GM18502 (cell line): Measurements from ENCODE around the gene STOX2.

Source experiments
- ATAC-seq: cut with Tn5 transposase; IDR thresholded peaks from one replicate; pipeline ENCODE4 v1.9.1; 2021; ENCODE audit warnings: mild to moderate bottlenecking; ENCODE audit not compliant: unreplicated experiment, poor library complexity

The STOX2 gene

GRCh38 chr4:183977707-183978106 is 72.6 kb downstream of the STOX2 start:
- no peak for ATAC-seq

DNA sequence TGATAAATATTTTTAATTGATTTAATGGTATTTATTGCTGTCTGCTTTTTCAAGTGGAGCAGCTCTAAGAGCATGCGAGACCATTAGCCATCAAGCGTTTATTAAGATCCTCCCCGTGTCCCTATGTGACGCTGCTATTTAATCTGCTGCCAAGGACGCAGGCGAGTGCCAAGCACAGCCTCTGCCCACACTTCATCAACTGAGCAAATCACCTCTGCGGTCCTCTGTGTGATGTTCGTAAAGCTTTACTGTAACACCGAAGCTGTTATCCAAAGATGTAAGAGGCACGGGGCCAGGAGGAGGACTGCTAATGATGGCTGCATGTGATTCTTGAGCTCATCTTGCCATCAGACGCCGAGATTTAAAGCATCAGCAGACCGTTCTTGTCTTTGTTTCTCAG is 79.5 kb downstream of the STOX2 start:
- no peak for ATAC-seq

DNA sequence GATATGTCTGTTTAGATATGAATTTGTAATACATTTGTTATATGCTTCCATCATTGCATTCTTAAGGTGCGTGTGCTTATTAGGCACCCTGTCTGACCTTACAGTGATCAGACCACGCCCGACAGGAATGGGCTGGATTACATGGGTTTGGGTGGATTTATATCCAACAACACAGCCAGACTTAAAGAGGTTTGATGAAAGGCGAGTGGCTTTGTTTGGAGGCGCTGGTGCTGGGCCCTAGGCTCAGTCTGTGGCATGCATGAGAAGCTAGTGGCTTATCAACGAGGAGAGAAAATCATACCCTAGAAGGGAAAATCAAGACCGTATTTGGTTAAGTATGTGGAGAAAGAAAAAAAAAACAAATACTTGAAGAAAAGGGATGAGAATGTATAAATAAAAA is 80.7 kb downstream of the STOX2 start:
- no peak for ATAC-seq

DNA sequence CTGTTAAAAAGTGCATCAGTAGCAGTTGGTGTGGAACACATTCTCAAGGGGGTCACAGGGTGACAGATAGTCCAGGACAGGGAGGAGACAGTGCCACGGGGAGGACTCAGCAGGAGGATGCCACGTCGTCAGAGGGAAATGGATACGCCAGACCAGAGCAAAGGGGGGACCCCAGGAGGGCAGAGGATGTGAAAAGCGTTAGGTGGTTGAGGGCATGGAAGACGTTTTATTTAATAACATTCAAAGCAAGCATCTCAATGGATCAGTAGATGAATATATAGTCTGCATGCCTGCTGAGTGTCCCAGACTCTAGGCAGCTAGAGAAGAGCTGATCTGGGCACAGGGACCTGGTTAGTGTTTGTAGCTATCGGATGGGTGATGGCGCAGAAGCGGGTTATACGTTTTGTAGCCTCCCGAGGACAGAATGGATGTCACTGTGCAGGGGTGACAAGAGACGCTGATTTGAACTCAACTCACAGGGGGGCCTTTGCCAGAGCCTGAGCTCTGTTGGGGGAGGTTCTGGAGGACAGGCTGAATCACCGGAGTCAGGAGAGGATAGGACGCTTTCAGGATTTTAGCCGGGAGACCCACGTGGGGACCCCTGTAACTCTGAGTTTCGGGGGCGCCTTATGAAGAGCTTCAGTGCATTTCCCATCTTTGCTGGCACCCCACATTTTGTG is 81.3 kb downstream of the STOX2 start:
- no peak for ATAC-seq

GRCh38 chr4:183986971-183987946 is 82.2 kb downstream of the STOX2 start:
- no peak for ATAC-seq

DNA sequence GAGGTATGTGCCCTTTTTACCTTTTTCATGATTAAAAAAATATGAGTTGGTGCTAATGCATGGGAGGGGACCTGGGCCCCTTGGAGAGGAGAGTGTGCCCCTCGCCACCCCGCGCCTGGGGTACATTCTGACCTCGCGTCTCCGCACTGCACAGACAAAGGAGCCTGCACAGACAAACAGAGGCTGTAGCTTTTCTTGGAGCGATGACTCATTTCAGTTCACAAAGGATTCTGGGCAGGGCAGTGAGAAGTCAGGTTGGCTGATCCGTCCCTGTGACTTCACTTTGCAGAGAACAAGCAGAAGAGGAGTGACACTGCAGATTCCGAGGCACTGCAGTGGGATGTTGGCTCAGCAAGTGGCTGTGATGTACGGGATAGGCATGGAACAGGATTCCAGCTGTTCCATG is 82.9 kb downstream of the STOX2 start:
- no peak for ATAC-seq

DNA sequence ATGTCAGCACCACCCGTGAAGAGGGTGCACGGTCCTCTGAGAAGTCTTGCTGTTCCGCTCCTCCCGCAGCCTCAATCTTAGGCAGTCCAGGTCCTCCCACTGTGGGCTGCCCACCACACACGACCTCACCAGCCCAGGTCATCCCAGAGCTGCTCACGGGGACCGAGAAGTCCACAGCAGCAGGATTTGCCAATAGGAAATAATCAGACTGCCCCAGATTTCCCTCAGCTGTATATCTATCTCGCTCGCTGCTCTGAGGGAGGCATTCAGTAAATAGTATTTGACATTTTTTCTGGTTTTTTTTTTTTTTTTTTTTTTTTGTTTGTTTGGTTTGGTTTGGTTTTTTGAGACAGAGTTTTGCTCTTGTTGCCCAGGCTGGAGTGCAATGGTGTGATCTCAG is 83.8 kb downstream of the STOX2 start:
- no peak for ATAC-seq

GRCh38 chr4:183989461-183989860 is 84.4 kb downstream of the STOX2 start:
- no peak for ATAC-seq

DNA sequence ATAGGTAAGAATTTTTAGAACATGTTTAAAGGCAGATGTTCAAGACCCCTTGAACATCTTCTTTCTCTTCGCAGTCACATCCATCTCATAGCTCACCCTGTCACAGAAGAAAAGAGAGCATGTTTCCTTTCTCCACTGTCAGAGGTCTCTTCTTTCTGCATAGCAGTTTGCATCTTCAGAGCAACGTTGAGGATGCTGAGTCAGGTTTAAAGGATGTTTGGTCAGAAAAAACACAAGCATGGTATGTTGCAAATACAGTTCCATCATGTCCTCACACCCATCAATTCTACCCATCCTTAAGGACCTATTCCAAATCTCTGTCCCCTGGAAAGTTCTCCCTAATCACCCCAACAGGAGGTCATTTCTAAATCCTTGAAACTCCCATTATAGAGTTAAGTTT is 84.8 kb downstream of the STOX2 start:
- ATAC-seq, result no peak

GRCh38 chr4:183993676-183994075 is 88.6 kb downstream of the STOX2 start:
- no peak for ATAC-seq

DNA sequence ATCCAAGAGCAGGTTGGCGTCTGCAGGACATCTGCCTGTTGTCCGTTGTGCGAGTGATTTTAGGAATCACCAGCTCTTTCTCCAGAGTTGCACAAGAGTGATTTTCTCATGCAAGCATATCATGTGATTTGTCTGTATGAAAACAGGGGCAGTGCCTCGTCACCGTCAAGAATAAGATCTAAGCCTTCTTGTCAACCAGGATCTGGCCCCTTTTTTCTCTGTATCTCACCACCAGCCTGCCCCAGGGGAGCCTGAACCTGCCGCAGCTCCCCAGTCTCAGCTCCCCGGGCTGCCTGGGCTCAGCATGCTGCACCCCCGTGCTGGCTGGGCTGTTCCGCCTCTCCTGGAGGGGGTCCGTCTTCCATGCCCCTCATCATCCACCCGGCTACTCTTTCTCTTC is 90.5 kb downstream of the STOX2 start:
- ATAC-seq, result no peak

DNA sequence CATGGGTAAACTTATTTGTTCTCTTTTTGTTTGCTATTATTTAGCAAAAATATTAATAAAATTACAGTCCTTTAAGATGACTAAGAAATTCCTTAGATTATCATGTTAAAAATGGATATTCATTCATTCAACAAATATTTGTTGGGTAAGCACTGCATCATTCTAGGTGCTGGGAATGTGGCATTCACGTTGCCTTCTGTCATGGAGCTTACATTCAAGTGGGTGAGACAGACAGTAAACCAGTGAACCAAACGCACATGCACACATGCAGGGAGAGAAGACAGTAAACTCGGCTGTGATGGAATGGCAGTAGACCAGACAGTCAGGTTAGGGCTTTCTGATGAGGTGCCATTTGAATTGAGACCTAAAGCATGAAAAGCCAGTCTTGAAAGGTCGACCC is 91.8 kb downstream of the STOX2 start:
- ATAC-seq, result no peak

- ATAC-seq, result no peak
These were observed 94.3 kb downstream of the STOX2 start for GRCh38 chr4:183999435-183999834.

- ATAC-seq, result no peak
These were observed 95.6 kb downstream of the STOX2 start for GRCh38 chr4:184000457-184001396.

- no peak for ATAC-seq
These were observed 98.3 kb downstream of the STOX2 start for GRCh38 chr4:184003433-184003832.

DNA sequence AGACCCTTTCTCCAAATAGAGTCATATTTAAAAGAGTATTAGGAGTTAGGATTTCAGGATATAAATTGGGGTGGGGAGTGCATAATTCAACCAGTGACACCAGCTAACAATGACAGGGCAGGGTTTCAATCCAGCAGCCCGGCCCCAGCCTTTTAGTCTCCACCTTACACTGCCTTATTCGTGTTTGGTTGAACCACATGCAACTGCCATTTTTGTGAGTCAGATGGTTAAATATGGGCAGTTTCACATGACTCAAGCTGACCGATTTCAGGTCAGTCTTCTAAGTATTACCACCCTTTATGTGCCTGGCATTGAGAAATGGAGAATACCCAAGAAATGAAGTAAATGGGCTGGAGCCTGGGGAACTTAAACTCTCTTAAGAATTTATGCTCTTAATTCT is 102.8 kb downstream of the STOX2 start:
- ATAC-seq, result no peak

- no peak for ATAC-seq
These were observed 105.6 kb downstream of the STOX2 start for GRCh38 chr4:184010696-184011095.

DNA sequence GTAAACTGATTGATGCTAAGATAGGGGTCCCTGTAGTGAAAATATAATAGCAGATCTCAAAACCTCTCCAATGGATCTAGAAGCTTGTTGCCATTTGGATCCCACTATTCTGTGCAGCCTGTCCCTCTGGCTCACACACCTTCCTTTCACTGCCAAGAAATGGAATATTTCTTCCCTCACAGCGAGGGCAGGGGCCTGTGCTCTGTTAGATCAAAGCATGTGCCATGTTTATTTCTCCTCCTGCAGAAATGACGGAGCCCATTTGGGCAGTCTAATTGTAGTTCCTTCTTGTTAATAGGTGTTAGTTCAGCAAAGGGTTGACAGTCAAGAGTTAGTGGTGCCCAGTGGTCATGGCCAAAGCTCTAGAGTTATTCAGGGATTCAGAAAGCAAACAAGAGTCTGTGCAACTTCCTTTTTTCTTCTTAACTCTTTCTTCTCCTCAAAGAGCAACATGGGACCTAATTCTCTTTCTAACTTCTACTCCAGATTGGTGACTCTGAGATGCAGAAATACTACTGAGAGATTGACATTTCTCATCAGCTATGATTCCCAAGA is 106.8 kb downstream of the STOX2 start:
- no peak for ATAC-seq

DNA sequence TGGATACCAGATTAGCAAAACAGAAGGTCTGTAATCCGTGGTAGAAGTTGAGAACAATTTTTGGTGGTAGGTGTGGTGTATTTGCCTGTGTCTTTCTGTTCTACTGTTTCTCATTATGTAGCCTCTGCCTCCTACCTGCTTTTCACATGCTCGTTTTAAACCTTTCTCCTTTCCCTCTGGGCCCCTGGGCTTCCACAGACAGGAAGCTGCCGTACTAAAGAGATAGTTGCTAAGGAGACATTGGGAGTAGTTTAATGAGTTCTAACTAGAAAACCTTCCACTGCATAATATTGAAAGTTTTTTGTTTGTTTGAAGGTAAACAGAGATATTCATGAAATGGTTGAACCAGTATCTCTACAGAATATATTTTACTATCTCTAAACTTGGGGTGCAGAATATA is 107.8 kb downstream of the STOX2 start:
- no peak for ATAC-seq

- no peak for ATAC-seq
These were observed 109.2 kb downstream of the STOX2 start for GRCh38 chr4:184014301-184014700.
